IMR-90 (cell line): ENCODE data around the gene PLA2G4A. TPM values are rescaled to one million over a fixed set of nuclear protein-coding genes. Genes with fewer than 3 reads are reported as not detected.

Source experiments
- ATAC-seq: fragments of 200-7000 bp; cut with Tn5 transposase; 2 replicates; pipeline ENCODE4 v1.9.1; 2020; ENCODE audit warnings: low read depth, mild to moderate bottlenecking, moderate library complexity
- BruUV-seq: library from RNA; stranded (reverse); fragments of 400-500 nt; replicated peaks from 2 replicates; lab custom pipeline; 2021; lab: Mats Ljungman, UMichigan
- CTCF ChIA-PET: fragments of 300-600 bp; formaldehyde crosslinking; extraction: SDS; loops from one replicate; lab custom pipeline; 2021; ENCODE audit warnings: antibody characterized with exemption; lab: Yijun Ruan, JAX
- POLR2A ChIA-PET: fragments of 300-600 bp; sonication (Branson Sonifier 250); formaldehyde crosslinking; loops from one replicate; lab custom pipeline; 2022; ENCODE audit warnings: antibody characterized with exemption; ENCODE audit not compliant: unreplicated experiment; lab: Charles Lee
- DNase-seq: peaks from one replicate; pipeline ENCODE4 v3.0.0; 2013
- H2AFZ ChIP-seq: replicated peaks from 2 replicates; pipeline ENCODE3; 2013; ENCODE audit warnings: low read length, mild to moderate bottlenecking; ENCODE audit not compliant: poor library complexity
- H2AK5ac ChIP-seq: 2 replicates; pipeline ENCODE4 v1.6.1; 2013; ENCODE audit warnings: low read depth, low read length, inconsistent platforms
- H2AK9ac ChIP-seq: replicated peaks from 2 replicates; pipeline ENCODE3; 2013; ENCODE audit warnings: mild to moderate bottlenecking, low read depth, low read length, moderate library complexity; ENCODE audit not compliant: poor library complexity
- H2BK120ac ChIP-seq: 2 replicates; pipeline ENCODE4 v1.6.1; 2013; ENCODE audit warnings: low read depth, low read length, inconsistent platforms
- H2BK15ac ChIP-seq: 3 replicates; pipeline ENCODE4 v1.6.1; 2013; ENCODE audit warnings: low read depth, low read length, inconsistent platforms
- H2BK20ac ChIP-seq: 2 replicates; pipeline ENCODE4 v1.6.1; 2013; ENCODE audit warnings: low read depth, mild to moderate bottlenecking, inconsistent platforms, low read length, moderate library complexity
- H2BK5ac ChIP-seq: 2 replicates; pipeline ENCODE4 v1.6.1; 2013; ENCODE audit warnings: mild to moderate bottlenecking, low read depth, low read length, inconsistent platforms; ENCODE audit not compliant: poor library complexity, severe bottlenecking
- H3K14ac ChIP-seq: replicated peaks from 2 replicates; pipeline ENCODE4 v1.6.1; 2013; ENCODE audit warnings: low read depth, low read length, inconsistent platforms
- H3K18ac ChIP-seq: 2 replicates; pipeline ENCODE4 v1.6.1; 2013; ENCODE audit warnings: low read depth, low read length, control low read depth
- H3K23ac ChIP-seq: 2 replicates; pipeline ENCODE4 v1.6.1; 2013; ENCODE audit warnings: low read depth, low read length, inconsistent platforms
- H3K27ac ChIP-seq: 2 replicates; pipeline ENCODE4 v1.5.1; 2013; ENCODE audit warnings: mild to moderate bottlenecking, control low read depth, low read length; ENCODE audit not compliant: insufficient read depth
- H3K27me3 ChIP-seq: 2 replicates; pipeline ENCODE4 v1.6.1; 2013; ENCODE audit warnings: low read length; ENCODE audit not compliant: control insufficient read depth, insufficient read depth
- H3K36me3 ChIP-seq: 2 replicates; pipeline ENCODE4 v1.6.1; 2013; ENCODE audit warnings: low read length, mixed read lengths; ENCODE audit not compliant: control insufficient read depth, insufficient read depth
- H3K4ac ChIP-seq: 2 replicates; pipeline ENCODE4 v1.6.1; 2013; ENCODE audit warnings: low read depth, low read length, inconsistent platforms
- H3K4me1 ChIP-seq: 2 replicates; pipeline ENCODE4 v1.6.1; 2013; ENCODE audit warnings: low read length, mixed read lengths; ENCODE audit not compliant: control insufficient read depth, insufficient read depth
- H3K4me2 ChIP-seq: 2 replicates; pipeline ENCODE4 v1.6.1; 2013; ENCODE audit warnings: low read depth, mild to moderate bottlenecking, control low read depth, low read length, moderate library complexity
- H3K4me3 ChIP-seq: 2 replicates; pipeline ENCODE4 v1.5.1; 2013; ENCODE audit warnings: low read depth, mild to moderate bottlenecking, control low read depth, low read length, moderate library complexity; ENCODE audit not compliant: insufficient read depth
- H3K56ac ChIP-seq: 2 replicates; pipeline ENCODE4 v1.6.1; 2013; ENCODE audit warnings: low read length, inconsistent platforms; ENCODE audit not compliant: insufficient read depth; ENCODE audit errors: extremely low read depth
- H3K79me1 ChIP-seq, 2 experiments: 2 replicates each; pipeline ENCODE4 v1.6.1; 2013; ENCODE audit warnings: low read length in 2 of 2, inconsistent platforms in 1 of 2, low read depth in 1 of 2
- H3K9ac ChIP-seq: 2 replicates; pipeline ENCODE4 v1.6.1; 2013; ENCODE audit warnings: low read depth, low read length, control low read depth
- H3K9me1 ChIP-seq: 2 replicates; pipeline ENCODE4 v1.6.1; 2013; ENCODE audit warnings: low read length, inconsistent platforms; ENCODE audit not compliant: insufficient read depth
- H3K9me3 ChIP-seq: 2 replicates; pipeline ENCODE4 v1.6.1; 2013; ENCODE audit warnings: low read length; ENCODE audit not compliant: control insufficient read depth, insufficient read depth
- H4K20me1 ChIP-seq: 2 replicates; pipeline ENCODE4 v1.6.1; 2013; ENCODE audit warnings: low read length, inconsistent platforms; ENCODE audit not compliant: insufficient read depth
- H4K5ac ChIP-seq: 2 replicates; pipeline ENCODE4 v1.6.1; 2013; ENCODE audit warnings: mild to moderate bottlenecking, low read depth, low read length, control low read depth
- H4K8ac ChIP-seq, 2 experiments: 2 replicates each; pipeline ENCODE4 v1.6.1; 2013; ENCODE audit warnings: low read depth in 2 of 2, low read length in 2 of 2, control low read depth in 1 of 2, inconsistent platforms in 1 of 2
- H4K91ac ChIP-seq: 2 replicates; pipeline ENCODE4 v1.6.1; 2013; ENCODE audit warnings: low read depth, low read length, inconsistent platforms; ENCODE audit not compliant: insufficient read depth
- BHLHE40 ChIP-seq: fragments of 150-350 bp; IDR thresholded peaks from 2 replicates; pipeline ENCODE4 v1.6.1; 2016; ENCODE audit warnings: mild to moderate bottlenecking, low read depth, low read length
- CEBPB ChIP-seq: IDR thresholded peaks from 2 replicates; pipeline ENCODE4 v1.6.1; 2012; ENCODE audit warnings: low read depth, low read length, improper control_type of control experiment
- CHD1 ChIP-seq: IDR thresholded peaks from 2 replicates; pipeline ENCODE4 v1.6.1; 2012; ENCODE audit warnings: low read depth, low read length, improper control_type of control experiment
- CTCF ChIP-seq: conservative IDR thresholded peaks from 2 replicates; pipeline ENCODE4 v1.5.1; 2012; ENCODE audit warnings: mild to moderate bottlenecking, low read depth, low read length, improper control_type of control experiment
- ELK1 ChIP-seq: fragments of 150-350 bp; IDR thresholded peaks from 2 replicates; pipeline ENCODE4 v1.6.1; 2016; ENCODE audit warnings: low read depth, mild to moderate bottlenecking, low read length, moderate library complexity, borderline replicate concordance
- FOS ChIP-seq: fragments of 150-350 bp; IDR thresholded peaks from 2 replicates; pipeline ENCODE4 v1.6.1; 2016; ENCODE audit warnings: low read depth, low read length
- MAFK ChIP-seq: IDR thresholded peaks from 2 replicates; pipeline ENCODE4 v1.6.1; 2012; ENCODE audit warnings: low read depth, low read length, improper control_type of control experiment
- MAZ ChIP-seq: IDR thresholded peaks from 2 replicates; pipeline ENCODE4 v1.6.1; 2012; ENCODE audit warnings: low read depth, mild to moderate bottlenecking, low read length, improper control_type of control experiment, moderate library complexity, borderline replicate concordance
- MXI1 ChIP-seq: IDR thresholded peaks from 2 replicates; pipeline ENCODE4 v1.6.1; 2012; ENCODE audit warnings: low read depth, mild to moderate bottlenecking, low read length, moderate library complexity, borderline replicate concordance
- NFE2L2 ChIP-seq: fragments of 150-350 bp; IDR thresholded peaks from 2 replicates; pipeline ENCODE4 v1.6.1; 2016; ENCODE audit warnings: low read depth, mild to moderate bottlenecking, low read length
- POLR2A ChIP-seq: IDR thresholded peaks from 2 replicates; pipeline ENCODE4 v1.6.1; 2012; ENCODE audit warnings: mild to moderate bottlenecking, low read depth, low read length
- RAD21 ChIP-seq: IDR thresholded peaks from 2 replicates; pipeline ENCODE4 v1.6.1; 2012; ENCODE audit warnings: low read length, improper control_type of control experiment
- RCOR1 ChIP-seq: IDR thresholded peaks from 2 replicates; pipeline ENCODE4 v1.6.1; 2012; ENCODE audit warnings: mild to moderate bottlenecking, low read length, improper control_type of control experiment; ENCODE audit not compliant: insufficient replicate concordance
- RFX5 ChIP-seq: IDR thresholded peaks from 2 replicates; pipeline ENCODE4 v1.8.0; 2012; ENCODE audit warnings: low read depth, mild to moderate bottlenecking, low read length, moderate library complexity
- SMC3 ChIP-seq: fragments of 150-350 bp; IDR thresholded peaks from 2 replicates; pipeline ENCODE4 v1.6.1; 2016; ENCODE audit warnings: low read depth, mild to moderate bottlenecking, antibody characterized with exemption, low read length, moderate library complexity
- USF2 ChIP-seq: fragments of 150-350 bp; IDR thresholded peaks from 2 replicates; pipeline ENCODE4 v1.6.1; 2017; ENCODE audit warnings: mild to moderate bottlenecking, antibody characterized with exemption, low read length, low read depth
- WGBS, 2 experiments: methylation state at CpG; one replicate each; pipeline versions ENCODE4 v1.1.5 to v1.1.7; 2013; ENCODE audit warnings: missing lambda C conversion rate in 2 of 2; ENCODE audit not compliant: insufficient read length in 1 of 2; ENCODE audit errors: extremely low coverage in 2 of 2; 5-methylcytosine and 5-hydroxymethylcytosine counted together
- dilution Hi-C: fragments of 300-500 bp; cut with HindIII; formaldehyde crosslinking; loops from one replicate; pipeline ENCODE4 v1.14.3; 2018; ENCODE audit warnings: low sequenced_read_pairs; ENCODE audit not compliant: unreplicated experiment
- in situ Hi-C: fragments of 300-500 bp; cut with MboI; formaldehyde crosslinking; loops from 3 replicates; pipeline ENCODE4 v1.14.3; 2019; ENCODE audit warnings: low sequenced_read_pairs, inconsistent platforms, mixed read lengths
- intact Hi-C: fragments of 100-400 bp; cut with micrococcal nuclease; formaldehyde crosslinking; loops from 2 replicates; pipeline ENCODE4 v1.10.0; 2022
- polyA plus RNA-seq, 3 experiments: library from polyadenylated mRNA; depleted of rRNA; stranded (reverse); fragments of >200 nt; gene quantifications; 2 replicates each; pipeline ENCODE4 v1.2.3, GENCODE V29; 2012; ENCODE audit warnings: low replicate concordance in 1 of 3
- total RNA-seq: library from RNA; depleted of rRNA; stranded (reverse); fragments of >200 nt; gene quantifications from 2 replicates; pipeline ENCODE4 v1.2.3, GENCODE V29; 2012

Gene PLA2G4A
- total and polyA plus RNA-seq, 2 of the 4 experiments (the other 2 are of a cell fraction) = 1.6 to 3.8 TPM

GRCh38 chr1:186976700-186977099 lies 148.0 kb downstream of the PLA2G4A start:
- Histone ChIP-seq H3K27ac (no peak overlapping the region), H3K4me1 (peaks cover 5% of the 10 kb centered on the region), H2AFZ (no peak overlapping the region), H2BK5ac (no peak overlapping the region), H4K91ac (no peak overlapping the region), H3K4me3 (no peak overlapping the region), H3K4ac (no peak overlapping the region), H2AK9ac (no peak overlapping the region), H3K27me3 (no peaks in the 10 kb centered on the region), H3K23ac (no peak overlapping the region), H2BK120ac (peak overlapping the region; percentile 28), H4K20me1 (no peaks in the 10 kb centered on the region), H3K36me3 (no peaks in the 10 kb centered on the region), H2AK5ac (peak overlapping the region; percentile 29), H3K14ac (0 out of 2 replicates have a peak overlapping the region, but pooled peaks have one; percentile 4), H3K56ac (no peak overlapping the region), H3K18ac (peak overlapping the region; percentile 4), H4K8ac (0 out of 4 replicates have a peak overlapping the region, but pooled peaks of 1 of the 2 experiments have one; percentile 5), H2BK15ac (no peak overlapping the region), H3K9me3 (no peaks in the 10 kb centered on the region), H2BK20ac (no peak overlapping the region), H3K9me1 (no peaks in the 10 kb centered on the region), H4K5ac (no peak overlapping the region), H3K4me2 (no peak overlapping the region), H3K79me1 (no peaks in the 10 kb centered on the region), H3K9ac (no peak overlapping the region)
- ChIA-PET CTCF (interaction anchor here (1.1 kb wide), 1 partner anchor 177 kb away, joined by 3 read pairs; no protein-coding TSS in a partner anchor), POLR2A (interaction anchor here (0.6 kb wide), 1 partner anchor 494 kb away, joined by 3 read pairs; no protein-coding TSS in a partner anchor)
- DNase-seq = no peak
- TF ChIP-seq CTCF (no peak), MXI1 (no peak), CEBPB (no peak), CHD1 (no peak), RAD21 (no peak), NFE2L2 (no peak), MAFK (no peak), BHLHE40 (no peak), RFX5 (no peak), USF2 (no peak), FOS (no peak), MAZ (no peak), SMC3 (no peak), POLR2A (no peak), ELK1 (no peak), RCOR1 (no peak)
- in situ Hi-C loops (no loop called here), dilution Hi-C loops (loop anchor here (25.0 kb wide), 1 partner anchor 364 kb away; no protein-coding TSS in a partner anchor), intact Hi-C loops (no loop called here)
- BruUV-seq = no TSS peak
- WGBS, 2 experiments = no CpG with 5 or more reads among the region's 8 CpGs
- no peak for ATAC-seq
